Measurements from ENCODE around the gene AVPR2.

Gene AVPR2

DNA sequence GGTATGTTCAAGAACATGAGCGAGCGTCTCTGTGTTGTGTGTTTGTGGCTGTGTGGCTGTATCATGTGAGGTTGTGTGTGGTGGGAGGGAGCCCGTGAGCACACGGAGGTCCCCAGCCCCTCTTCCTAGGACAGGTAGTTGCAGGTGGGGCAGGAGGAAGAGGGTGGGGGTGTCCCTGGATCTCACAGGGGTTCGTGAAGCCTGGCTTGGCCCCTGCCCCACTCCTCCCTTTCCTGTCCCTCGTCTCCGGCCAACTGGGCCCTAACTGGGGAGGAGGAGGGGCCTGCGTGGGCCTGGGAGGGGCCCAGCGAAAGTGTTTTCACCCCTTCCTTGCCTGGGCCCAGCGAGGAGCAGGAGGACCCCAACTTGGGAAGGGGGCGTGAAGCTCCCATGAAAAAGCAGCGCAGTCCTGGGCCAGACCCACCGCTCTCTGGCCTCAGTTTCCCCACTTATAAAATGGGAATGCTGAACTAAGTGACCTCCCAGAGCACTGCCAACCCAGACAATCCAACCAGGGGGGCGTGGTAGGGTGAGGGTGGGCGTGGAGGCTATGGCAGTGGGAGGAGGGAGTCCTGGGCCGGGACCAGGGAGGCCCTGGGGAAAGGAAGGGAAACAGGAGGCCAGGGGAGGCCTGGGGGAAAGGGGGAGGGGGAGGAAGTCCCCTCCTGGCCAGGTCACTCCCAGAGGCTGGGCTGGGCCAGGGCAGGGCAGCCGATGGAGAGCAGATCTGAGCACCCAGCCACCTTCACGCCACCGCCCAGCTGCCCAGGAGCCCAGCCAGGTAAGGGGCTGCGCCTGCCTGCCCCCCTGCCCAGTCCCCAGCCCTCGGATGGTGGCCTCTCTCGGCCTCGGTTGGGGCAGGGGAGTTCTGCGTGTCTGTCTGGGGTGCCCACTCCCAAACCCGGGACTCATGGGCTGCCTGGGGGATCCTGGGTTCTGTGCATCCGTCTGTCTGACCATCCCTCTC, at the start of gene AVPR2:
AVPR2 (plus strand) TSS at position 683 of the 967 bp plus-strand sequence. CDS start 473 bp downstream, outside the sequence.
- no peak for DNase-seq (ENCODE audit: low read depth)

DNA sequence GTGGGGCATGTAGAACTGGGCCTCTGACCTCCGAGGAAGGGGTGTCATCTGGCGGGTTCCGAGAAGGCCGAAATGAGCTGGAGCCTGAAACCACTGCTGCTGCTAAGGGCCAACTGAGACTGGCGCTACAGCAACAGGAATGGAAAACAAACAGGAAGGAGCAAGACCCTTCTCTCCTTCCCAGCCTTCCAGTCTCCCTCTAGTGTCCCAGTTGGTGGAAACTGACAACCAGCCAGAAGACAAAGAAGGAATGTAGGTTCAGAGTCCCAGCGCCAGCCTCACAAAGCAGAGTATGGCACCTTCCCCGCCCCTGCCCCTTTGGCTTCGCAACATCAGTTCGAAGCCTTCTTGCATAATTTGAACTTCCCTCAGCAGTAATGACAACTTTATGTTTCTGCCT, 49.8 kb upstream of the AVPR2 start:
- DNase-seq (ENCODE audit: low read depth), result no peak

DNA sequence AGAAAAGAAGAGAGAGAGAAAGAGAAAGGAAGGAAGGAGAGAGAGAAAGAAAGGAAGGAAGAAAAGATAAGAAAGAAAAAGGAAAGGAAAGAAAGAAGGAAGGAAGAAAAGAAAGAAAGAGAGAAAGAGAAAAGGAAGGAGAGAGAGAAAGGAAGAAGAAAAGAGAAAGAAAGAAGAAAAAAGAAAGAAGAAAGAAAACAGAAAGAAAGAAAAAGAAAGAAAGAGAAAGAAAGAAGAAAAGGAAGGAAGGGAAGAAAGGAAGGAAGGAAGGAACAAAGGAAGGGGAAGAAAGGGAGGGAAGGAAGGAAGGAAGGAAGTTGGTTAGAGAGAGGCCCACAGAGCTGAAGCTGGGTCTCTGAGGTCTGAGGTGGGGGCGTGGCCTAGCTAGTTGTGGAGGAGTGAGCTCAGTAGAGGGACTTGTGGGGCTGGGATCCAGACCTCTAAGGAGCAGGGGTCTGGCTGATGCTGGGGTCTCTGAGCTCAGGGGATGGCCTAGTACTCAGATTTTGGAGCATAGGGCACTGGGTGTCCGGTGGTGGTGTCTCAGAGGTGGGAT, 47.0 kb upstream of the AVPR2 start:
- no peak for DNase-seq (ENCODE audit: low read depth)

DNA sequence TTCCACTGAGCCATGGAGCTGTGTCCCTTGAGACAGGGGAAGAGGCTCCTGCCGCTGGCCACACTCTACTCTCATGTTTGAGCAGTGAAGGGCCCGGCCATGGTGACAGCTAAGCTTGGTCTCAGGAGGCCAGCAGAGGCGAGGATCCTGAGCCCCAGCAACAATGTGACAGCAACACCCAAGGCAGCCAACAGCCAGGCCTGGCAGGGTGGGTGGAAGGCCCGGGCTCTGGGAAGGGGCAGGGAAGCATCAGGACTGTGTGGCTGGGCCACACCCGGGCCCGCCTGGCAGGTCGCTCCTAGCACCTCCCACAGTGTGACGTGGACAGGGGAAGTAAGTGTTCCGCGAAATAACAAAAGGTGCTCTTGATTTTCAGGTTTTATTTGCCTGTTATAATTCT, 43.3 kb upstream of the AVPR2 start:
- DNase-seq (ENCODE audit: low read depth), result no peak

DNA sequence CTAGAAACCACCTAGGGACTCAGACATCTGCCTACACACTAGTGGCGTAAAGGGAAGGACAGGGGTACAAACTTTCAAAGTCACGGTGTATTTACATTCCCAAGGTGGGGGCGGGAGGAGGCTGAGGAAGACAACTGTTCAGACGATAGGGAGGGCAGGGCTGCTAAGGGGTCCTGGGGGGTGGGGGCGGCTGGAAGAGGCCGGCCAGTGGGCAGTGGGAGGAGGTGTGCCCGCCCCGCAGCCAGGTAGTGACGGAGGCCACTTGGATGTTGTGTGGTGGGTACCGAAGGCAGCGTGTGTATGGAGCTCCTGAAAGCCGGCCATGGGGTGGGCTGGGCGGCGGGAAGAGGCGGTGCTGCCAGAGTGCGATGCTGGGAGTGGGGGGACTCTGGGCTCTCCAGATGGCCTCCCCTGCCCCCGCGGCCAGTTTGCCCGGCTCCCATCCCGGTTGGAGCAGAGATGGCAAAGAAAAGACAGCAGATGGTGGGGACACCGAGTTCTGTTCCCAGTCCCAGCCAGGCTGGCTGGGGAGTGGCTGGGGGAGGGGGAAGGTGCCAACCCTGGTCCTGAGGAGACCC, 42.7 kb upstream of the AVPR2 start:
- no peak for DNase-seq (ENCODE audit: low read depth)

DNA sequence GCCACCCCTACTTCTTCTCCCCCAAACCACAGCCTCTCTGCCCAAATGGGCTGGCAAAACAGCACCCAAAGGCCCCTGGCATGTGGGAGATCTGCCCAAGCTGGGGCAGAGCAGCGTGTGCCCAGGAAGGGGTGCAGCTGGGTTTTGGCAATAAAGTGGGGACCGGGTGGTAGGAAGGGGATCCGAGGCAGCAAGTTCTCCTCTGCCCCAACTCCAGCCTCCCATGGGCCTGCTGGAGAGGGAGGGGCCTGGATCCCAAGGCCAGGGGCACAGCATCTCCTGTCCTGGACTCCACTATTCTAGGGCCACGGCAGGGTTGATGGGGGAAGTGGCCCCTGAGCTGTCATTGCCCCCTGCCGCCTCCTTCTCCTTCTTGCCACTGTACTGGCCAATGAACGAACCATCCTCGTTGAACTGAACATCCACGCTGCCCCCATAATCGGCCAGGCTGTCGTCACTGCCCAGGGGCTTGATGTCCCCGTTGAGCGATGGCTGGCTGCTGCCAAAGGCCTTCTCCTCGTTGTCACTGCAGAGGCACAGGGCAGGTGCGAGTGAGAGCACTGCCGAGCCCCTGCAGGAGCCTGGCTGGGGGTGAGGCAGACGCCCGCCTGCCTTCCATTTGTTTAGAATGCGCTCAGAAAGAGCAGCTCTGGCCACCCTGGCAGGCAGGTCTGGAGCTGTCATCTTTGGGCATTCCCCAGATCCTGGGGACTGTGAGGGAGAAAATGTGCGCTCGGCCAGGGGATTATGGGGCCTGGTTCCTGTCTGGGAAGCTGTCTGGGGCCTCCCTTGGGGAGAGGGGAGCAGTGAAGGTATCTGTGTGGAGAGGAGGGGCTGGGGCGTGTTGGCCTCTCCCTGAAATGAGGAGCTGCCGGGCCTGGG, 41.9 kb upstream of the AVPR2 start:
- DNase-seq (ENCODE audit: low read depth), result no peak

DNA sequence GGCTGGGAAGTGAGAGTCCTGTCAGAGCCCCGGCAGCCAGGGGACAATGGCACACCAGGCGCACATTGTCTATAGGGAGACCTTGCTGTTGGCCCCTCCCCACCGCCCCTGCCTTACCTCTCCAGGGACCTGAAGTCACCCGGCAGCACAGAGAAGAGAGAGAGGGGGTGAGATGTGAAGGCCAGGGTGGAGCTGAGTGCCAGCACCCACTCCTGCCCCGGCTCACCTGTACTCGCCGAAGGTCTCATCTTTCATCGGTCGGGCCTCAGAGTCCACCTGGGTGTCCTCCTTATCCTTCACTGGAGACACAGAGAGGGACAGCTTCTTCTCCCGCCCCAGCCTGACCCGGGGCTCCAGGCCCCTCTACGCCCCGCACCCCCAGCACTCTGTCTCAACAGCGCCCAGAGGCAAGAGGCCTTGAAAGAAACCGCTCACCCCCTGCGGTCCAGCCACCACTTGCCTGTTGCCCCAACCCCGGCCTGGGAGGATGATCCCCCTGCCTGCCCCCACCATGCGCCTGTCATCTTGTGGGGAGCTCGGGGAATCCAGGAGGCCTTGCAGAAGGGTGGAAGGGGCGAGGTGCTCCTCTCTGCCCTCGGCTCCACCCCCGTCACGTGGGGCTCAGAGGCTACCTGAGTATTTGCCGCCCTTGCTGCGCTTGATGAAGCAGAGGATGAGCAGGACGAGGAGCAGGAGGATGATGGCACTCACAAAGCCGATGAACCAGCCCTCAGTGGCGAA, 41.1 kb upstream of the AVPR2 start:
- no peak for DNase-seq (ENCODE audit: low read depth)

DNA sequence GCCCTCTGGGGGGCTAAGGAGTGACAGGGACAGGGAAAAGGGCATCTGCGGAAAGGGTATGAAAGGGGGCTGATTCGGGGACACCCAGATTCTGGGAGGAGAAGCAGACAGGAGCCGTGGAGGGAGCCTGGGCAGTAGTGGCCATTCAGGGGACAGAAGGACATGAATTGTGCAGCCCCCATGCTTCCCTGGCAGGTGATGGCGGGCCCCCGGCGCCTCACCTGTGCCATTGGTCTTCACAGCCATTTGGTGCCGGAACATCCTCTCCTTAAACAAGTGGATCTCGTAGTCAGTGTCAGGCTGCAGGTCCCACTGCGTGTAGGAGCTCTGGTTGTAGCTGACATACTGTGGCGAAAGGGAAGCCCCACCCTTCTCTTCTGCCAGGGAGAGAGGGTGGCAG, 40.4 kb upstream of the AVPR2 start:
- DNase-seq (ENCODE audit: low read depth), result no peak

DNA sequence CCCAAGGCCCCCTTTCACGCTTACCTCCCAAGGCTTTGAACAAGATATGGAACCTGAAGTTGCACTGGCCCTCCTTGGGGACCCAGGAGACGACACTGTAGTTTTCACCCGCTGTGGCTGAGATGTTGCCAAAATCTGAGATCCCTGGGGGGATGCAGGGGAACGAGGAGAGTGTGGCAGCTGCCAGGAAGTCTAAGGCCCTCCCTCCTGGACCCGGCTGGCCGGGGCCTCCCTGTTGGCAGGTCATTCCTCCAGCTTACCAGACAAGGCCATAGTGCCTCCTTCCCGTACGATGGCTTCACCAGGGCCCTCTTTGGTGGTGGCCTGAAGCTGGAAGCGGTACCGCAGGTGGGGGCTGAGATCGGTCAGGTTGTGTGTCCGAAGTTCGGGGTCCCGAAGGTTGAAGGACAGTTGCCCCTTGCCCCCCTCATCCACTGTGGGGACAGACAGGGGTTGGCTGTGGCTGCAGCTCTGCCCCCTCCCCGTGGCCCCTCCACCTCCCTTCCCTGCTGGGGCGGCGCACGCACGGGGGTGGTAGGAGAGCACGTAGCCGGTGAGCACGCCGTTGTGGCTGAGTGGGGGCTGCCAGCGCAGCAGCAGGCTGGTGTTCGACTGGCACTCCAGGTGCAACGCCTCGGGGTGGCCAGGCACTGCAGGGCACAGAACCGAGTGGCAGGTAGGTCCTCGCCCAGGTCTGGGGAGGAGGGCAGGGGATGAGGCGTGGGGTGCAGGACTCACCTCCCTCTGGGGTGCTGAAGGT, 39.7 kb upstream of the AVPR2 start:
- no peak for DNase-seq (ENCODE audit: low read depth)

DNA sequence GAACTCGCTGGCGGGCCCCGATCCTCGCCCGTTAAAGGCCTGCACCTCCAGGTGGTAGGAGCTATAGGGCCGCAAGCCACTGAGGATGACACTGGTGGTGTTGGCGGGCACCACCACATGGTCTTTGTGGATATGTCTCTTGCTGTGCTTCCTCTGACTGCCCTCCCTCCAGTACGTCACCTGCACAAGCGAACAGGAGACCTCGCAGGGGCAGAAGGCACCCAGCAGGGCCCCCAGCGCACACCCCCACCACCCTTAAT, 39.2 kb upstream of the AVPR2 start:
- no peak for DNase-seq (ENCODE audit: low read depth)

DNA sequence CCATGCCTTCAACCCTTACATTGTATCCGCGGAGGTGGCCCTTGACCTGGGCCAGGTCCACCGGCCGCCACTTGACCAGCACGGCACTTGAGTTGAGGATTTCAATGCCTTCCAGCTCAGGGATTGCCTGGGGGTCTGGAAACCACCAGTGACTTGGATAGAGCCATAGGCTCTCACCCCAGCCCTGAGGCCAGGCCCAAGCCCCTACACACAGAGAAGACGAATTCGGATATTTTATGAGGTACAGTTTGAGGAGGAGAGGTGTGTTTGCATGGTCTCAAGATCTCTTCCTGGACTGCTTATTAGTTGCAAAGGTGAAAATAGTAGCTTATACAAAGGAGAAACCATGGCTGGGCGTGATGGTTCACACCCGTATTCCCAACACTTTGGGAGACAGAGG, 38.8 kb upstream of the AVPR2 start:
- no peak for DNase-seq (ENCODE audit: low read depth)

DNA sequence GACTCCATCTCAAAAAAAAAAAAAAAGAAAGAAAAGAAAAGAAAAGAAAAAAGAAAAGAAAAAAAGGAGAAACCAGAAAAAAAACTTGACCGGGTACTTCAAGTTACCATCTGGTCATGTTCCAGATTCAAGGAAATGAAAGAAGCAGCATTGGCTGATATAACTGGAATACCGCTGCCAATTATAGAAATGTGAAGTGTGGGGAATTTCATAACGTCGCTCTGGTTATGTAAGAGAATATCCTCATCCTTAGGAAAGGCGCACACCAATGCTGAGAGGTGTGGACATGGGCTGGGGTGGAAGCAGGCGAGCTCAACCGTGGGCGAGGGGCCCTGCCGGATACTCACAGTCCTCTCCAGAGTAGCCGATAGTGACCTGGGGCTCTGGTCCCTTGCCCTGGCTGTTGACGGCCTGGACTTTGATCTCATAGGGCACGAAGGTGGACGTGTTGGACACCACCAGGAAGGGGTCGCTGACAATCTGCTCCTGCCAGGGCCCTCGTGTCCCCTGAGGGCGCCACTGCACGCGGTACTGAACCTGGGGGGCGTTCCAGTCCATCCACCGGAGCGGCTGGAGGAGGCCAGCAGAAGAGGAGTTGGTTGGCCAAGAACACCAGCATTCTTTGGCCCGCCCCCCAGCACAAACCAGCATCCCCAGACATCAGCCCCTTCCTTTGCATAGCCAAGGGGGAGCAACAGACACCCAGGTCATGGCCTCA, 38.0 kb upstream of the AVPR2 start:
- DNase-seq (ENCODE audit: low read depth), result no peak

DNA sequence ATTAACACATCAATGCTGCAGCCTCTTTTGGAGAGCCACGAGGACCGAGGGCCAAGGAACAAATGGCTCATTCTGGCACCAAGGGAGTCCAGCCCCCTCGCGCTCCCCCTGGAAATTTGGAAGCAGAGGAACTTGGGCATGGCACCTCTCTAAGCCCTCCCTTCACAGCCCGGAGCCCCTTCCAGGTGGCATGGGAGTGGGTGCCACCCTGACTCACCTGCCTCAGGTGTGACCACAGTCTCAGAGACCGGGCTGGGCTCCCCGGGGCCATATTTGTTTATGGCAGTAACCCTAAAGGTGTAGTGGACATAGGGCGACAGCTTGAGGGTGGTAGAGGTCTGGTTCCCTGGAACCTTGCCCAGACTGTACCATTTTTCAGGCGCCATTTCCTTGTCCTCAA, 37.3 kb upstream of the AVPR2 start:
- DNase-seq (ENCODE audit: low read depth), result no peak

DNA sequence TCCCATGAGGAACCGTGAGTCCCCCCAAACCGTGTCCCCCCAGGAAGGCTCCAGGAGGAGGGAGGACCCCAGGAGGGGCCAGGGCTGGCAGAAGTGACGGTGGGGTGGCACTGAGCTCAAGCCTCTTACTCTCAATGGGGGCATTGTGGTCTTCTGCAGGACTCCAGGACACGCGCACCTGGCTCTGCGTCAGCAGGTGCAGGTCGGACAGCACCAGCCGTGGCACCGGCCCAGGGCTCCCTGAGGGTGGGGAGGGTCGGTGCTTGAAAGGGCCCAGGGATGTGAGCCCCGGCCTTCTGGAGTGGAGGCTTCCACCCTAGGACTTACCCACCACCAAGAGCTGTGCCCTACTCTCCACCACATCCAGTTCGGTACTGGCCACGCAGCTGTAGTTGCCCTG, 36.8 kb upstream of the AVPR2 start:
- no peak for DNase-seq (ENCODE audit: low read depth)

DNA sequence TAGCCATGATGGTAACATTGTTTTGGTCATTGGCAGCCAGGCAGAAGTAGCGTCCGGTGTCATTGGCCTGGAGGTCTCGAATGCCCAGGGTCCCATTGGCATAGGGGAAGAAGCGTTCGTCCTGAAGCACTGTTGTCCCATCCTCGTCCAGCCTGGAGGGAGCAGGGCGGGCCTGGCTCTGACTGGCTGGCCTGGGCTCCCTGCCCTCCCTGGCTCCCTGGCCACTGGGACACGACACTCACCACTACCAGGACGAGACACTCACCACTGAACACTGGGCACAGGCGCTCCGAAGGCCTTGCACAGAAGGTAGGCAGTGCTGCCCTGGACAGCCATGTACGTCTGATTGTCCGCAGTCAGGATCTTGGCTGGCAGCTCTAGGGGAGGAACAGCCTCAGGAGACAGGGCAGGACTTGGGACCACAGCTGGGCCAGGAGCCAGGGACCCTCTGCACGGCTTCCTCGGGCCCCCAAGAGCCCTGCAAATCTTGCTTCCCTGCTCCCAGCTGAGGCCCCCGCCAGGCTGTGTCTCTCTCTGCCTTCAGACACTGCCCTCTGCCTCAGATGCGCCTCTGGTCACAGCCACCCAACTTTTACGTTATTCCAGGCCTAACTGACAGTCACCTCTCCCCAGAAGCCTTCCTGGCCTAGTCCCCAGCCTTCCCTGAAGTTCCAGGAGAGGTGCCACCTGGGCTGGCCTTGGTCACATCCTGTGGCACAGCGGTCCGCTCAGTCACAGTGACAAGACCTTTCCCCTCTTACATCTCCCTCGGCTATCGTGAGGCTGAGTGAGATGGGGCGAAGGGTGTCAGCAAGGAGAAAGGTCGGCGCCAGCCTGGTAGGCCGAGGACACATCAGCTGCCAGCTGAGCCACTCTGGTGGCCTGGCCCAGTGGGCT, 35.6 kb upstream of the AVPR2 start:
- no peak for DNase-seq (ENCODE audit: low read depth)

DNA sequence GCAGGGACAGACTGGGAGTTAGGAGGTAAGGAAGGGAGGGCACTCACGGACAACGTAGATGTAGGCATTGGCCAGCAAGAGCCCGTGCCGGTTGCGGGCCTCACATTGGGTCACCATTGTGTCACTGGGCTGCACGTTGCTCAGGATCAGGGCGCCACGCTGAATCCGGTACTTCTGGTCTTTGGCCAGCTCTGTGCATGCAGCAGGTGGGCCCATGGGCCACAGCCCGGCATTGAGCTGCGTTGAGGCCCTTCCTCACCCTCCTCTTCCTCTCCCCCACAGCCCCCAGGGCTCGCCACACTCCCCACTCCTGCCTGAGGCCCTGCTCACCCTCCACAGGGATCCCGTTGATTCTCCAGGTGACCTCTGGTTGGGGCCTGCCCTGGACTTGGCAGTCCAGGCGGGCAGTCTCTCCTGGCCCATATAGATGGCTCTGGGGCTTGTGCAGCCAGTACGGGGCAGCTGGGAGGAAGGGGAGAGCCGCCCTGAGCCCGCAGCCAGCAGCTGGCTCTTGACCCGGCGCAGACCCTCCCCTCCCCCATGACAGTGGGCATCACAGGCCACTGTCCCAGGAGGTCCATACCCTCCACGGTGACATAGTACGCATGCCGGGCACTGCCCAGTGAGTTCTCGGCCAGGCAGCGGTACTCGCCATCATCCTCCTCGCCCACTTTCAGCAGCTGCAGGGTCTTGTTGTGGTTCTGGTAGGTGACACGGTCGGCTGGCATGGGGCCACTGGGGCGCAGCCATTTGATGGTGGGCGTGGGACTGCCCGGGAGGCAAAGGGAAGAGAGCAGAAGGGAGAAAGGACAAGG, 34.8 kb upstream of the AVPR2 start:
- DNase-seq (ENCODE audit: low read depth), result no peak

DNA sequence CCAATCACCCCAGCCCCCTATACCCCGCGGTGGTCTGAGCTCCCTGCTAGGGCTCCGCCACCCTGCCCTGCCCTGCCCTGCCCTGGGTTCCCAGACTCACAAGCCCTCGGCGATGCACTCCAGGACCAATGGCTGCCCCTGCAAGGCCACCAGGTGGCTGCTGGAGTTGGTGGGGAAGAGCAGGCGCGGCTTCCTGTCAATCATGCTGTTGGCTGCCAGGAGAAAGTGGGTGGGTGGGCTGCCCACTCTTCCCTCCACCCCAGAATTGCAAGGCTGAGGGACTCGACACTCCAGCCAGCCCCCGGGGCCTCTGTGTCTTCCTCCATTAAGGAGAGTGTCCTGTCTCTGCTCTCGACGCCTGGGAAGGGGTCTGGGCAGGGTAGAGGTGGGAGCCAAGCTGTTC, 34.2 kb upstream of the AVPR2 start:
- no peak for DNase-seq (ENCODE audit: low read depth)

DNA sequence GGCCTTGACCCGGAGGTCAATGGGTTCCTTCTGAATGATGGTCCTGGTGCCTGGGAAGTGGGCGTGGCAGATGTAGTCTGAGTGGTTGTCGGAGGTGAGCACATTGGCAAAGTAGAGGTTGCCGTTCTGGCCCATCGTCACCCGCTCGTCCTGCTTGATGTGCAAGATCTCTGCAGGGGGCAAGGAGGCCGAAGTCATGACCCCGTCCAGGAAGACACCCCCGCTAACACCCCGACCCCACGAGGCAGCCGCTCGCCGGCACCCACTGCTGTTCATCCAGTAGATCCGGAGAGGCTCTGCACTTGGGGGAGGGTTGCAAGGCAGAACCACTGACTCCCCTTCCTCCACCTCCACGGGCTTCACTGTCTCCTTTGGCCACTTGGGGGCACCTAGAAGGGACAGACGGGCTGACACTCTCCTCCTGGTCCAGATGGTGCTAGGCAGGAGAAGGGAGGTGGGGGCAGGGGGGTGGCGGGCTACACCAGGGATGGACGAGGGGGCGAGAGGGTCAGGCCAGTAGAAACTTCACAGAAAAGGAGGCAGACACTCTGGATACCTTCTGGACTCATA, 33.6 kb upstream of the AVPR2 start:
- no peak for DNase-seq (ENCODE audit: low read depth)

Measured in stimulated activated CD8-positive, alpha-beta memory T cell treated with anti-CD3 and anti-CD28 coated beads, Interleukin-15, amount 100 ng/mL, for 1 hour (primary cell).